Upper lobe of left lung (tissue), 6 donors: ENCODE measurements around the gene TTLL4. TPM values are rescaled to one million over a fixed set of nuclear protein-coding genes. Genes with fewer than 3 reads are reported as not detected.

Experiments used
- ATAC-seq, 2 donors: fragments of 200-7000 bp; cut with Tn5 transposase; one replicate each; pipeline ENCODE4 v1.9.1; 2022; ENCODE audit warnings: mild to moderate bottlenecking in 2 of 2, moderate library complexity in 2 of 2; ENCODE audit not compliant: low FRiP score in 2 of 2
- DNase-seq, 2 donors: peaks; one replicate each; pipeline ENCODE4 v3.0.0-alpha.2; 2019 to 2020
- H3K27ac ChIP-seq, 4 donors: fragments of 200-600 bp; sonication (generic); one replicate each; pipeline ENCODE4 v1.5.1; 2016 to 2019
- H3K27me3 ChIP-seq, 4 donors: fragments of 200-600 bp; sonication (generic); one replicate each; pipeline ENCODE4 v1.5.1; 2017 to 2019
- H3K36me3 ChIP-seq, 4 donors: fragments of 200-600 bp; sonication (generic); one replicate each; pipeline ENCODE4 v1.5.1; 2016 to 2019
- H3K4me1 ChIP-seq, 4 donors: fragments of 200-600 bp; sonication (generic); one replicate each; pipeline ENCODE4 v1.5.1; 2018 to 2019
- H3K4me3 ChIP-seq, 4 donors: fragments of 200-600 bp; sonication (generic); one replicate each; pipeline ENCODE4 v1.5.1; 2017 to 2019; ENCODE audit warnings: mild to moderate bottlenecking in 2 of 4, moderate library complexity in 1 of 4
- H3K9me3 ChIP-seq, 4 donors: fragments of 200-600 bp; sonication (generic); one replicate each; pipeline ENCODE4 v1.5.1; 2018 to 2019
- EP300 ChIP-seq, 4 donors: sonication (generic); formaldehyde crosslinking; IDR thresholded peaks; one replicate each; pipeline ENCODE4 v1.5.1; 2017; ENCODE audit warnings: antibody characterized with exemption in 4 of 4, control low read depth in 2 of 4
- POLR2A ChIP-seq, 4 donors: fragments of 450-650 bp; IDR thresholded peaks; one replicate each; pipeline ENCODE4 v1.5.1; 2016 to 2017; ENCODE audit warnings: antibody characterized with exemption in 4 of 4, mild to moderate bottlenecking in 2 of 4
- POLR2AphosphoS5 ChIP-seq, 2 donors: sonication (generic); formaldehyde crosslinking; IDR thresholded peaks; one replicate each; pipeline ENCODE4 v1.5.1; 2017; ENCODE audit warnings: antibody characterized with exemption in 2 of 2
- WGBS, 2 donors: methylation state at CpG; one replicate each; pipeline ENCODE4 v1.1.5; 2017 to 2018; 5-methylcytosine and 5-hydroxymethylcytosine counted together
- total RNA-seq, 6 donors: library from RNA; depleted of rRNA in 4 of 6; stranded (reverse); fragments of >200 nt in 4 of 6; gene quantifications; one replicate each; pipeline versions ENCODE4 v1.1.0 to v1.2.1, GENCODE V29; 2016 to 2021
- TF ChIP-seq, protein P1 (sequence below), 6 experiments: fragments of 450-650 bp in 4 of 6; fragments of 200-600 bp in 2 of 6; sonication (generic) in 2 of 6; IDR thresholded peaks; one replicate each; pipeline ENCODE4 v1.5.1; 2016 to 2019; ENCODE audit warnings: antibody characterized with exemption in 6 of 6
- donor health status: DM: no; HTN: no; CAD: no; lungs with moderate emphysema.
- donor health status: DM: no; HTN: yes; CAD: no; lungs with severe emphysema.

TTLL4 gene
- total RNA-seq, 6 donors from 2014 or later = 21.1 to 46.1 (median 31.7) TPM

DNA sequence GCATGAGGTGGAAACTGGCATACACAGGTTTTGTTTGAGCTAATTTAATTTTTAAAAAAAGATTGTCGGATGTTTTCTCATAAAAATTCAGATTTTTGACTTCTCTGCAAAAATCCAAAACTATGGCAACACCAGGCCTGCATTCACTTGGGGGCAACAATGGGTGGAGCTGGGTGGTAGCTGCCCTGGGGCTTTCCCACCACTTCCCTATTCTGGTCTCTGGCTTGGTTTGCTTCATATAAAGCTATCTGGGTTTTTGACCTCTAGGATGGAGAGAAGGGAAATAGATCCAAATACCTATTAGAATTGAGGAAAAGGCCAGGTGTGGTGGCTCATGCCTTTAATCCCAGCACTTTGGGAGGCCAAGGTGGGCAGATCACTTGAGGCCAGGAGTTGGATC lies 65.9 kb downstream of the TTLL4 start:
- peaks cover 4 to 8% (median 5%) of the 10 kb centered on the region in 4 donors for H3K4me1 ChIP-seq
- DNase-seq (no peak), ATAC-seq (no peak)
- H3K9me3 ChIP-seq = peaks cover 0 to 5% (median 3%) of the 10 kb centered on the region in 4 donors
- TF ChIP-seq POLR2A (IDR thresholded peaks at IDR 0.05) (no peak), POLR2AphosphoS5 (IDR thresholded peaks at IDR 0.05) (no peak), EP300 (IDR thresholded peaks at IDR 0.05) (no peak)
- TF ChIP-seq, protein P1, sequence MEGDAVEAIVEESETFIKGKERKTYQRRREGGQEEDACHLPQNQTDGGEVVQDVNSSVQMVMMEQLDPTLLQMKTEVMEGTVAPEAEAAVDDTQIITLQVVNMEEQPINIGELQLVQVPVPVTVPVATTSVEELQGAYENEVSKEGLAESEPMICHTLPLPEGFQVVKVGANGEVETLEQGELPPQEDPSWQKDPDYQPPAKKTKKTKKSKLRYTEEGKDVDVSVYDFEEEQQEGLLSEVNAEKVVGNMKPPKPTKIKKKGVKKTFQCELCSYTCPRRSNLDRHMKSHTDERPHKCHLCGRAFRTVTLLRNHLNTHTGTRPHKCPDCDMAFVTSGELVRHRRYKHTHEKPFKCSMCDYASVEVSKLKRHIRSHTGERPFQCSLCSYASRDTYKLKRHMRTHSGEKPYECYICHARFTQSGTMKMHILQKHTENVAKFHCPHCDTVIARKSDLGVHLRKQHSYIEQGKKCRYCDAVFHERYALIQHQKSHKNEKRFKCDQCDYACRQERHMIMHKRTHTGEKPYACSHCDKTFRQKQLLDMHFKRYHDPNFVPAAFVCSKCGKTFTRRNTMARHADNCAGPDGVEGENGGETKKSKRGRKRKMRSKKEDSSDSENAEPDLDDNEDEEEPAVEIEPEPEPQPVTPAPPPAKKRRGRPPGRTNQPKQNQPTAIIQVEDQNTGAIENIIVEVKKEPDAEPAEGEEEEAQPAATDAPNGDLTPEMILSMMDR (IDR thresholded peaks at IDR 0.05) = no peak
- no peak overlapping the region for H3K4me3 ChIP-seq
- no peaks in the 10 kb centered on the region for H3K27me3 ChIP-seq
- WGBS, 2 donors = 92 to 96% methylated on average over 1 of the region's 1 CpG
- no peaks in the 10 kb centered on the region for H3K36me3 ChIP-seq
- no peak overlapping the region for H3K27ac ChIP-seq

DNA sequence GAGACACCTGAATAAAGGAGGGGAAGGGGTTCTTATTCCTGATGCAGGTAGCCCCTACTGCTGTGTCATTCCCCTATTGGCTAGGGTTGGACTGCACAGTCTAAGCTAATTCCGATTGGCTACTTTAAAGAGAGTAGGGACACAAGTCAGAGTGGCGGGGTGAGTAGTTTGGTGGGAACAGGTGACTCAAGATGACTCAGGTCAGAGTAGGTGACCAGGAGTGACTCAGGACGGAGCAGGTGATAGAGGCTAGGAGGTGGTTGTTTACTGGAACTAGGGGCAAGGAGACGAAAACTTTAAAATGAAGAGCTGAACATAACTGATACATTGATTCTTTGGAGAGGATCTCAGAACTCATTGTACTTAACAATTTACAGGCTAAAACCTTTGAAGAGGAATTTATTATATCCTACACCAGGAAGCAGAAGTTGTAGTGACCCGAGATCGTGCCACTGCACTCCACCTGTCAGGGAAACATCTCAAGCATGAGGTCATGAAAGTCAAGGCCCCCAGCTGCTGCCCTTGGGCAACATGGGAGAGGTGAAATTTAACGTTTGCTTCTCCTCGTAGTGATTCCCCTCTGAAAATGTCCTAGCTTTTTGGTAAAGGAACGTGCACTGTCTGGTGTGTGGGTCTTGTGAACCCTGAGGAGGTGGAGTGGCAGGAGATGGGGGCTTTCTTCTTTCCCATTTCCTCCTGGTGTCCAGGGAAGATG lies 66.8 kb downstream of the TTLL4 start:
- peaks cover 4 to 9% (median 5%) of the 10 kb centered on the region in 4 donors for H3K4me1 ChIP-seq
- ATAC-seq (no peak), DNase-seq (no peak)
- WGBS, 2 donors = 92 to 95% methylated on average over 9 of the region's 9 CpGs
- H3K9me3 ChIP-seq = peaks cover 0 to 5% (median 3%) of the 10 kb centered on the region in 4 donors
- H3K36me3 ChIP-seq = no peaks in the 10 kb centered on the region
- TF ChIP-seq POLR2A (IDR thresholded peaks at IDR 0.05) (no peak), POLR2AphosphoS5 (IDR thresholded peaks at IDR 0.05) (no peak), EP300 (IDR thresholded peaks at IDR 0.05) (no peak)
- TF ChIP-seq, protein P1 (IDR thresholded peaks at IDR 0.05) = no peak
- no peak overlapping the region for H3K27ac ChIP-seq
- peaks cover 0 to 7% (median 0%) of the 10 kb centered on the region in 4 donors for H3K27me3 ChIP-seq
- no peak overlapping the region for H3K4me3 ChIP-seq

DNA sequence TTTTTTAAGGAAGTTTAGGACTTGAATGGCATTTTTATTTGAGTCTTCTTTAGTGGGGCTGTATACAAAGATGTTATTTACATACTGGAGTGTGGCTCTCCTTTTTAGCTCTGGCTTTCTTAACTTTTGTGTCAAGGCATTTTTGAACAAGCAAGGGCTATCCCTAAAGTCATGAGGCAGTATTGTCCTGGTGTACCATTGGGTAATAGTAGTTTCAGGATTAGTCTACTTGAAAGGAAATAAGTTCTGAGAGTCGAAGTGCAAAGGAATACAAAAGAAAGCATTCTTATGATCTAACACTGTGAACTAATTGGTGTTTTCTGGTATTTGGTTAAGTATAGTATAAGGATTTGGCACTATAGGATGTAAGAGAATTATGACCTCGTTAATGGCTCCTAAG lies 69.4 kb downstream of the TTLL4 start:
- WGBS, 2 donors = 88 to 89% methylated on average over 2 of the region's 2 CpGs
- no peak for ATAC-seq
- H3K27ac ChIP-seq = no peak overlapping the region

DNA sequence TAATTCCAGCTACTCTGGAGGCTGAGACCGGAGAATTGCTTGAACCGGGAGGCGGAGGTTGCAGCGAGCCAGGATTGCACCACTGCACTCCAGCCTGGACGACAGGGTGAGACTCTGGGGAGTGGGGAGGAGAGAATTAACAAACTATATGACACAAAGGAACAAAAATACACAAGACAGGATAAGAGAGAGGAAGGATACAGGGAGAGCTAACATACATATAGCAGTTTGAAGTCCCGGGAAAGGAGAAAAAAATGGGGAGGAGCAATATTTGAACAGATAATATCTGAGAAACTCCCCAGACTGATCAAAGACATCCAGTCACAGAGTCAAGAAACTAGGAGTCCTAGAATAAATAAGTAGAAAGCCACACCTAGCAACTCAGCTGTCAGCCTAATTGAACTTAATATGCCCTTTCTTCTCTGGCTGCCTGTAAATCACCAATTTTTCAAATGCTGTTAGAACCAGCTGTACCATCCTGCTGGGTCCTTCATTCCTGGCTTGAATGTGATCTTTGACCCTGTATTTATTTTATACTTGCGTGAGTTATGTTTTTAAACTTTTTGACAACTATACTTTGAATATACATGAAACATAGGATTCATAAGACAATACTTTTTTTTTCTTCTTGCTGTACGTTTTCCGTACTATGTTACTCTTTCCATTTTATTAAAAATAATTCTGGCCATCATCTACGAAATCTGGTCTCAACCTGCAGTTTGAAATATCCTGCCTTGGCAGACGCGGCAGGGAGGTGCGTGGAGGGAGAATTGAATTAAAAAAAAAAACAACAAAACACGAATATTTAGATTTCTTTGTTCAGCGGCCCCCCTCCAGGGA lies 70.4 kb downstream of the TTLL4 start:
- no peak for DNase-seq
- TF ChIP-seq POLR2A (IDR thresholded peaks at IDR 0.05) = peak in 1 of 4 donors; percentile 32
- TF ChIP-seq EP300 (IDR thresholded peaks at IDR 0.05) = no peak
- Histone ChIP-seq H3K27ac (peak overlapping the region; percentile 74 to 94 (median 86)), H3K36me3 (no peaks in the 10 kb centered on the region), H3K4me3 (peak overlapping the region; percentile 42 to 77 (median 71)), H3K9me3 (peaks cover 0 to 5% (median 3%) of the 10 kb centered on the region in 4 donors), H3K27me3 (peaks cover 0 to 7% (median 0%) of the 10 kb centered on the region in 4 donors), H3K4me1 (peaks cover 4 to 28% (median 10%) of the 10 kb centered on the region in 4 donors)
- WGBS, 2 donors = 25 to 28% methylated on average over 15 of the region's 15 CpGs
- no peak for ATAC-seq

More for the DNA sequence above, 69.4 kb downstream of the TTLL4 start:
- peaks cover 4 to 22% (median 10%) of the 10 kb centered on the region in 4 donors for H3K4me1 ChIP-seq
- peaks cover 0 to 7% (median 0%) of the 10 kb centered on the region in 4 donors for H3K27me3 ChIP-seq
- H3K36me3 ChIP-seq = no peaks in the 10 kb centered on the region
- TF ChIP-seq, protein P1 (IDR thresholded peaks at IDR 0.05) = no peak
- TF ChIP-seq POLR2A (IDR thresholded peaks at IDR 0.05) = no peak
- TF ChIP-seq EP300 (IDR thresholded peaks at IDR 0.05) = no peak
- TF ChIP-seq POLR2AphosphoS5 (IDR thresholded peaks at IDR 0.05) = no peak
- H3K4me3 ChIP-seq = no peak overlapping the region
- H3K9me3 ChIP-seq = peaks cover 0 to 5% (median 3%) of the 10 kb centered on the region in 4 donors
- no peak for DNase-seq
